ENCODE results near the gene CFDP1.

The CFDP1 gene

GRCh38 chr16:75342308-75342811, 90.9 kb downstream of the CFDP1 start:
- TF ChIP-seq CREB1 (IDR thresholded peaks at IDR 0.05; ENCODE audit: low read depth) (no peak), FOXM1 (IDR thresholded peaks at IDR 0.05; ENCODE audit: borderline replicate concordance, low read depth) (no peak), TCF12 (IDR thresholded peaks at IDR 0.05; ENCODE audit: low read depth) (no peak), YY1 (IDR thresholded peaks at IDR 0.05; ENCODE audit: low read depth) (no peak), CEBPB (IDR thresholded peaks at IDR 0.05) (no peak), TAF1 (IDR thresholded peaks at IDR 0.05; ENCODE audit: low read depth) (no peak), MAX (IDR thresholded peaks at IDR 0.05) (no peak), NFIC (IDR thresholded peaks at IDR 0.05) (no peak), RAD21 (IDR thresholded peaks at IDR 0.05; ENCODE audit: low read depth) (no peak), REST (IDR thresholded peaks at IDR 0.05; ENCODE audit: low read depth) (no peak), EGR1 (IDR thresholded peaks at IDR 0.05) (no peak), TEAD4 (IDR thresholded peaks at IDR 0.05) (no peak)

- TF ChIP-seq FOXM1 (IDR thresholded peaks at IDR 0.05; ENCODE audit: borderline replicate concordance, low read depth): no peak
- TF ChIP-seq EP300 (IDR thresholded peaks at IDR 0.05; ENCODE audit: borderline replicate concordance): no peak
- no peak for TF ChIP-seq CEBPB (IDR thresholded peaks at IDR 0.05)
- no peak for TF ChIP-seq CREB1 (IDR thresholded peaks at IDR 0.05; ENCODE audit: low read depth)
- TF ChIP-seq ZBTB7A (IDR thresholded peaks at IDR 0.05; ENCODE audit: low read depth): no peak
- TF ChIP-seq RAD21 (IDR thresholded peaks at IDR 0.05; ENCODE audit: low read depth): no peak
- TF ChIP-seq MAX (IDR thresholded peaks at IDR 0.05): no peak
- no peak for TF ChIP-seq REST (IDR thresholded peaks at IDR 0.05; ENCODE audit: low read depth)
Measured at GRCh38 chr16:75341564-75342307, 91.6 kb downstream of the CFDP1 start.

DNA sequence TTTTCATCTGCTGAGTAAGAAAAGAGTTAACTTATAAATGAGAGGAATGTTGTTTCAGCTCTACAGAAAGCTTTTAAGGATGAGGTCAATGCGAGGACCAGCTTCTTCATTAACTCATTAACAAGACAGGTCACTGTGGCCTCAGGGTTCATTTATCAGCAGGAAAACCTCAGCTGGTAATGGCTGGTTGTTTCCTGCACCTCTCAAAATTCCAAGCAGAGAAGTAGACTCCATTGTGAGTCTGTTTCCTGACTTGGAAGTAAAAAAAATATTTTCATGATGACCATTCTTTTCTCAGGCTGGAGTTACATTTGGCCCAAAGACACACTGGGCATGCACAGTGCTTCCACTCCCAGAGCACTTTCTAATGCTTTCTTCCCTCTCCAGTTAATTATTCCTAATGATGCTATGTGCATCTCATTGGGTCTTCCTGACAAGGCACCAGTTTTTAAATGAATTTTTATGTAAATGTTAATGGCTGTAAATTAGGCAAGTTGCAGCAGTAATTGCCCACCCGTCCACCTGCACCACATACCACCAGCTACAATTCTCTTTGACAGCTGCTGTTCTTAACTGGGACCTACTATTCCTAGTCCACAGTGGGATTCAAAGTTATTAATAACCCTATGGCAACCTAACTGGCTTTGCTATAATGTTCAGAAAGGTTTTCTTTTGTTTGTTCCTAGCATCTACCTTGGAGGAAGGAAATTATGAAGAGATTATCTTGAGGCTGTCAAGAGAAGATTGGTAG, 92.4 kb downstream of the CFDP1 start:
- TF ChIP-seq CREB1 (IDR thresholded peaks at IDR 0.05; ENCODE audit: low read depth) (no peak), TEAD4 (IDR thresholded peaks at IDR 0.05) (no peak), REST (IDR thresholded peaks at IDR 0.05; ENCODE audit: low read depth) (no peak), RAD21 (IDR thresholded peaks at IDR 0.05; ENCODE audit: low read depth) (no peak)

GRCh38 chr16:75337430-75337829, 95.9 kb downstream of the CFDP1 start:
- no peak for TF ChIP-seq USF1 (IDR thresholded peaks at IDR 0.05)
- no peak for TF ChIP-seq TCF12 (IDR thresholded peaks at IDR 0.05; ENCODE audit: low read depth)
- no peak for TF ChIP-seq MAX (IDR thresholded peaks at IDR 0.05)
- TF ChIP-seq EGR1 (IDR thresholded peaks at IDR 0.05): no peak
- TF ChIP-seq NFIC (IDR thresholded peaks at IDR 0.05): no peak
- TF ChIP-seq CEBPB (IDR thresholded peaks at IDR 0.05): no peak

GRCh38 chr16:75336521-75336920, 96.8 kb downstream of the CFDP1 start:
- TF ChIP-seq EP300 (IDR thresholded peaks at IDR 0.05; ENCODE audit: borderline replicate concordance) (no peak), CREB1 (IDR thresholded peaks at IDR 0.05; ENCODE audit: low read depth) (no peak), TEAD4 (IDR thresholded peaks at IDR 0.05) (no peak), EGR1 (IDR thresholded peaks at IDR 0.05) (no peak), CEBPB (IDR thresholded peaks at IDR 0.05) (no peak), MAX (IDR thresholded peaks at IDR 0.05) (no peak), REST (IDR thresholded peaks at IDR 0.05; ENCODE audit: low read depth) (no peak), USF1 (IDR thresholded peaks at IDR 0.05) (no peak), TCF12 (IDR thresholded peaks at IDR 0.05; ENCODE audit: low read depth) (no peak), RAD21 (IDR thresholded peaks at IDR 0.05; ENCODE audit: low read depth) (no peak), YY1 (IDR thresholded peaks at IDR 0.05; ENCODE audit: low read depth) (no peak), TAF1 (IDR thresholded peaks at IDR 0.05; ENCODE audit: low read depth) (no peak), NFIC (IDR thresholded peaks at IDR 0.05) (no peak), FOXM1 (IDR thresholded peaks at IDR 0.05; ENCODE audit: borderline replicate concordance, low read depth) (no peak), ZBTB7A (IDR thresholded peaks at IDR 0.05; ENCODE audit: low read depth) (no peak)
